Measurements from ENCODE around the gene TIMM22.

The TIMM22 gene

DNA sequence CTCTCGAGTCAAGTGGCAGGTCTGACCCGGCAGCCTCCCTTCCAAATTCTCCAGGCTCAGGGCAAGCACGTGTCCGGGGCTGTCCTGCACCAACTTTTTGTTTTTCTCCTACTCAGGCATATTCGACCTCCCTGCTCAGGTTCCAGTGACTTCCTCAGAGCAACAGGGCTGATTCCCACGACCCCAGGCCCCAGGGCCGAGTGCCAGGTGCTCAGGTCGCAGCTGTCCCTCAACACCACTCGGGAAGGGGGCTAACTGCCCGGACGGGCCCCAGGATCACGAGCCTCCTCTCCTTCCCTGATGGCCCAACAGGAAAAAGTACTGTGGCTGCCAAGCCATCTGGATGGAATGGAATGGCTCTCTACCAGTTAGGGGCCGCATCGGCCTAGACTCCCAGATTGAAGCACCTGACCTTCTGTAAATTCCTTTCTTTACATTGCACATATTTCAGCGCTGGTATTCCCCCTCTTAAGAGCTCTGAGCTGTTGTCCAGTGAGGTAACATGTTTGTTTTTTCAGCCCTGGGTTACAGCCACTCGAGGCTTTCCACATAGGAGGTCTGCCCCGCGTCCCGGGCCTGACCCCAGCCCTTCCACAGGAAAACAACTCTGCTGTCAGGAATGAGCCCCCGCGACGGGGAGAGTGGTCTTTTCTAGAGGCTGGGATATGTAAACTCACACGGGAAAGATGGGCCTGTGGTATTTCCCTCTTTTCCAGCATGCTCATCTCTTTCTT is 42.3 kb upstream of the TIMM22 start:
- TF ChIP-seq, protein P1, sequence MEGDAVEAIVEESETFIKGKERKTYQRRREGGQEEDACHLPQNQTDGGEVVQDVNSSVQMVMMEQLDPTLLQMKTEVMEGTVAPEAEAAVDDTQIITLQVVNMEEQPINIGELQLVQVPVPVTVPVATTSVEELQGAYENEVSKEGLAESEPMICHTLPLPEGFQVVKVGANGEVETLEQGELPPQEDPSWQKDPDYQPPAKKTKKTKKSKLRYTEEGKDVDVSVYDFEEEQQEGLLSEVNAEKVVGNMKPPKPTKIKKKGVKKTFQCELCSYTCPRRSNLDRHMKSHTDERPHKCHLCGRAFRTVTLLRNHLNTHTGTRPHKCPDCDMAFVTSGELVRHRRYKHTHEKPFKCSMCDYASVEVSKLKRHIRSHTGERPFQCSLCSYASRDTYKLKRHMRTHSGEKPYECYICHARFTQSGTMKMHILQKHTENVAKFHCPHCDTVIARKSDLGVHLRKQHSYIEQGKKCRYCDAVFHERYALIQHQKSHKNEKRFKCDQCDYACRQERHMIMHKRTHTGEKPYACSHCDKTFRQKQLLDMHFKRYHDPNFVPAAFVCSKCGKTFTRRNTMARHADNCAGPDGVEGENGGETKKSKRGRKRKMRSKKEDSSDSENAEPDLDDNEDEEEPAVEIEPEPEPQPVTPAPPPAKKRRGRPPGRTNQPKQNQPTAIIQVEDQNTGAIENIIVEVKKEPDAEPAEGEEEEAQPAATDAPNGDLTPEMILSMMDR (conservative IDR thresholded peaks at IDR 0.05; ENCODE audit: low read depth, low read length), result no peak
- peak; percentile 95 for DNase-seq (ENCODE audit: low read depth)
- no peak overlapping the region for H3K4me3 ChIP-seq (ENCODE audit: low read length)

- no peak overlapping the region for H3K4me3 ChIP-seq (ENCODE audit: low read length)
- DNase-seq (ENCODE audit: low read depth), result peak; percentile 70
Measured at GRCh38 chr17:956905-957304, 40.0 kb upstream of the TIMM22 start.

GRCh38 chr17:957856-958421 is 39.0 kb upstream of the TIMM22 start:
- peak overlapping the region; percentile 18 for H3K4me3 ChIP-seq (ENCODE audit: low read length)
- TF ChIP-seq, protein P1 (conservative IDR thresholded peaks at IDR 0.05; ENCODE audit: low read depth, low read length), result no peak
- DNase-seq (ENCODE audit: low read depth), result peak; percentile 82

More at GRCh38 chr17:956905-957304, 40.0 kb upstream of the TIMM22 start:
- TF ChIP-seq, protein P1 (conservative IDR thresholded peaks at IDR 0.05; ENCODE audit: low read depth, low read length), result no peak

DNA sequence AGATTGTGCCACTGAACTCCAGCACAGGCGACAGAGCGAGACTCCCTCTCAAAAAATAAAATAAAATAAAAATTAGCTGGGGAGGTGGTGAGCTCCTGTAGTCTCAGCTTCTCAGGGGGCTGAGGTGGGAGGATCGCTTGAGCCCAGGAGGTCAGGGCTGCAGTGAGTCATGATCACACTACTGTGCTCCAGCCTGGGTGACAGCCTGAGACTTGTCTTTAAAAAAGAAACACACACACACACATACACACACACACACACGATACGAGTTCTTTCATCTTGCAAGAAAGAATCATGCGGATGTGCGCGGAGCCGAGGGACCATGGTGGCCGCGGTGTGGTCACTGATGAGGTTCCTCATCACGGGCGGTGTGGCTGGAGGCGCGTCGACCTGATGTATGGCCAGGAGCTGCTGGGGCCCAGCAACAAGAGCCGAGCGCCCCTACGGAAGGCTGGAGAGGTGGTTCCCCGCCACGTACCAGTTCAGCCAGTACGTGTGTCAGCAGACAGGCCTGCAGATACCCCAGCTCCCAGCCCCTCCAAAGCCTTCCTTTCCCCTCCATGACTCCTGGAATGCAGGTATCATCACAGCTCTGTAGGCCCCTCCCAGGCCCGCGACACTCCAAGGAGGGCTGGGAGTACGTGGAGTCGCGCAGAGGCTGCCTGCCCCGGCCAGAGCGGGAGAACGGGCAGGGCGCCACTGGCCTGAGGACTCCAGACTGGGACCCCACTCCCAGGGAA is 38.0 kb upstream of the TIMM22 start:
- DNase-seq (ENCODE audit: low read depth), result peak; percentile 68
- TF ChIP-seq, protein P1 (conservative IDR thresholded peaks at IDR 0.05; ENCODE audit: low read depth, low read length), result no peak
- no peak overlapping the region for H3K4me3 ChIP-seq (ENCODE audit: low read length)

DNA sequence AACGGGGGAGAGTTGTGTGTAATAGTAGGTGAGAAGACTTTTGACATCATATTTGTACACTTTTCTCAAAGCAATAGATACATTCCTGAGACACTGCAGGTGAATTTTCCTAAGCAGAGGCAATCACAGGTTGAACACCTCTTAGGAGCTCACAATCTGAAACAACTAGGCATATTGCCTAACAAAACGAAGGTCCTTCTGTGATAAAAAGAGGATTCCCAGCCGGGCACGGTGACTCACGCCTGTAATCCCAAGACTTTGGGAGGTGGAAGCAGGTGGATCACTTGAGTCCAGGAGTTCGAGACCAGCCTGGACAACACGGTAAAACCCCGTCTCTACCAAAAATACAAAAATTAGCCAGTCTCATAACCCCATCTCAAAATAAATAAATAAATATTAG is 34.8 kb upstream of the TIMM22 start:
- H3K4me3 ChIP-seq (ENCODE audit: low read length), result no peak overlapping the region
- DNase-seq (ENCODE audit: low read depth), result no peak
- TF ChIP-seq, protein P1 (conservative IDR thresholded peaks at IDR 0.05; ENCODE audit: low read depth, low read length), result no peak

GRCh38 chr17:962670-963069 is 34.3 kb upstream of the TIMM22 start:
- H3K4me3 ChIP-seq (ENCODE audit: low read length), result no peak overlapping the region
- DNase-seq (ENCODE audit: low read depth), result no peak
- TF ChIP-seq, protein P1 (conservative IDR thresholded peaks at IDR 0.05; ENCODE audit: low read depth, low read length), result no peak
